Lower leg skin (tissue), 4 donors: ENCODE measurements around the gene WNT7A. TPM values are rescaled to one million over a fixed set of nuclear protein-coding genes. Genes with fewer than 3 reads are reported as not detected.

Experiments used
- DNase-seq, 2 donors: peaks; one replicate each; pipeline ENCODE4 v3.0.0-alpha.2; 2019; ENCODE audit warnings: low spot score in 2 of 2
- H3K4me3 ChIP-seq: fragments of 200-600 bp; sonication (generic); 2 replicates; pipeline ENCODE4 v1.5.1; 2017; ENCODE audit warnings: mild to moderate bottlenecking, low read depth; ENCODE audit not compliant: poor library complexity, severe bottlenecking
- POLR2A ChIP-seq, 2 donors: fragments of 450-650 bp; IDR thresholded peaks; one replicate each; pipeline ENCODE4 v1.6.1; 2016 to 2017; ENCODE audit warnings: antibody characterized with exemption in 2 of 2, mild to moderate bottlenecking in 1 of 2, moderate library complexity in 1 of 2
- WGBS, 2 donors: methylation state at CpG; one replicate each; pipeline ENCODE4 v1.1.5; 2018; 5-methylcytosine and 5-hydroxymethylcytosine counted together
- intact Hi-C: fragments of 100-400 bp; cut with DNase I; formaldehyde crosslinking; loops from one replicate; pipeline ENCODE4 v1.15.0; 2023; ENCODE audit warnings: low total_unique reads
- total RNA-seq, 4 donors: library from RNA; depleted of rRNA; stranded (reverse); fragments of >200 nt; gene quantifications; one replicate each; pipeline ENCODE4 v1.1.0, GENCODE V29; 2016
- TF ChIP-seq, protein P1 (sequence below), 3 donors: fragments of 450-650 bp; IDR thresholded peaks; one replicate each; pipeline ENCODE4 v1.5.1; 2016; ENCODE audit warnings: antibody characterized with exemption in 3 of 3, mild to moderate bottlenecking in 3 of 3, moderate library complexity in 2 of 3

WNT7A gene
- total RNA-seq, 4 donors from 2014 or later = 0.49 to 2.4 (median 0.68) TPM

DNA sequence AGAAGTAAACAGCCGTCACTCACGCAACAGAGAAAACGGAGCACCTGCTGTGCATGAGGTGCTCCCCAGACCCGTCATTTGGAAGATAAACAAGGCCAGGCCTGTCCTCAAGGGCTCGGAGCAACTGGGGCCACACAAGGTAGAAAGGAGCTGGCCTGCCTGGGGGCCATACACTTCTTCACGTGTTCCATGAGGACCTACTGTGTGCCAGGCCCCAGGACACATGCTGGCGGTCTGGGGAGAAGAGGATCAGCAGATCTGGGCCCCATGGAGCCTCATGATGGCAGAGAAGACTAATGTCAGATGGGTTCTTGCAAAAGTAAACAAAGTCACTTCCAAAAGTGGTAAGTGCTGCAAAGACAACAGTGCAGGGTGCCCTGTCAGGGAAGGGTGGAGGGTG, 14.3 kb downstream of the WNT7A start:
- 58 to 63% methylated on average over 7 of the region's 7 CpGs for WGBS, 2 donors
- TF ChIP-seq POLR2A (IDR thresholded peaks at IDR 0.05) = no peak
- TF ChIP-seq, protein P1, sequence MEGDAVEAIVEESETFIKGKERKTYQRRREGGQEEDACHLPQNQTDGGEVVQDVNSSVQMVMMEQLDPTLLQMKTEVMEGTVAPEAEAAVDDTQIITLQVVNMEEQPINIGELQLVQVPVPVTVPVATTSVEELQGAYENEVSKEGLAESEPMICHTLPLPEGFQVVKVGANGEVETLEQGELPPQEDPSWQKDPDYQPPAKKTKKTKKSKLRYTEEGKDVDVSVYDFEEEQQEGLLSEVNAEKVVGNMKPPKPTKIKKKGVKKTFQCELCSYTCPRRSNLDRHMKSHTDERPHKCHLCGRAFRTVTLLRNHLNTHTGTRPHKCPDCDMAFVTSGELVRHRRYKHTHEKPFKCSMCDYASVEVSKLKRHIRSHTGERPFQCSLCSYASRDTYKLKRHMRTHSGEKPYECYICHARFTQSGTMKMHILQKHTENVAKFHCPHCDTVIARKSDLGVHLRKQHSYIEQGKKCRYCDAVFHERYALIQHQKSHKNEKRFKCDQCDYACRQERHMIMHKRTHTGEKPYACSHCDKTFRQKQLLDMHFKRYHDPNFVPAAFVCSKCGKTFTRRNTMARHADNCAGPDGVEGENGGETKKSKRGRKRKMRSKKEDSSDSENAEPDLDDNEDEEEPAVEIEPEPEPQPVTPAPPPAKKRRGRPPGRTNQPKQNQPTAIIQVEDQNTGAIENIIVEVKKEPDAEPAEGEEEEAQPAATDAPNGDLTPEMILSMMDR (IDR thresholded peaks at IDR 0.05) = no peak
- intact Hi-C loops = no loop called here
- DNase-seq = no peak
- H3K4me3 ChIP-seq = no peak overlapping the region

DNA sequence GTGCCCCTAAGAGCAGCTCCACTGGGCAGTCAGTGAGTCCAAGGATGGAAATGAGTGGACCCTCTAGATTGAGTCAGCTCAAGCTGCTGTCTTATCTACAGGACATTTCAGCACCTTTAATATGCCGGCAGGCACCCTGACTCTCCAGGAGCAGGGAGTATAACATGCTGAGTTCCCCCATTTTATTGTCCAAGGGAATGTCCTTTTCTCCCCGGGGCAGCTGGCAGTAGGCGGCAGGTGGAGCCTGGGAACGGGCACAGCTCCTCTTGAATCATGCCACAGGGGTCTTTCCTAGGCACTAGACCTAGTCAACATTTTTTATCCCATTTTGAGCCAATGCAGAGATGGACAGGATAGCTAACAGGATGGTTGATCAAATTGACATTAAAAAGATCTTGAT, 14.8 kb downstream of the WNT7A start:
- WGBS, 2 donors = 70 to 77% methylated on average over 4 of the region's 4 CpGs
- no peak for DNase-seq
- TF ChIP-seq, protein P1 (IDR thresholded peaks at IDR 0.05) = no peak
- TF ChIP-seq POLR2A (IDR thresholded peaks at IDR 0.05) = no peak
- no peak overlapping the region for H3K4me3 ChIP-seq
- intact Hi-C loops = no loop called here

DNA sequence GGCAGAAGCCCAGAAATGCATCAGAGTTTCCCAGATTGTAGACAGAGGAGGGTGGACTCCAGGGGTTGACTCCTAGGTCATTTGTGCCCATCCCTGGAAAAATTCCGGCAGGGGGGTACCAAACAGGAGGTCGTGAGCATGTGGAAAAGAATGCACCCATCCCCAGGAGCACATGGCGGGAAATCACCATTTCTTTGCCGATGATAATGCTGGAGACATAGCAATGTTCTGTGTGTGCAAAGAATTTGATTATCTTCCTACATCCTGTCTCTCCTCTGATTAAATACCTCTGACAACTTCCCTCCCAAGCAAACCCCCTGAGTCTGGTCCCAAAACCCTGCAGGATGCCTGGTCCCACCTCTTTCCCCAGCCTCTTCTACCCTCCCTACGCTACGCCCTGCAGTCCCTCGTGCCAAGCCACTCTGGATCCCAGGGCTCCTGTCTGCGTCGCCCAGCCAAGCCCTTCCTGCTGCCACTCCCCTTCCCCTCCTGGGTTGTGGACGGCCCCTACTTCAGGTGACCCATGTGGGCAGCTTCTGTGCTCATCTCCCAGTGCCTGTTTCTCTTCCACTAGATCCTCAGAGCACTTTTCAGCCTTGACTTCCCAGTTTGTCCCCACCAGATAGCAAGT, 15.8 kb downstream of the WNT7A start:
- intact Hi-C loops = no loop called here
- no peak for DNase-seq
- whole genome bisulfite sequencing, 2 donors = 60% methylated on average over 10 of the region's 10 CpGs
- H3K4me3 ChIP-seq = no peak overlapping the region
- TF ChIP-seq POLR2A (IDR thresholded peaks at IDR 0.05) = no peak
- TF ChIP-seq, protein P1 (IDR thresholded peaks at IDR 0.05) = no peak

DNA sequence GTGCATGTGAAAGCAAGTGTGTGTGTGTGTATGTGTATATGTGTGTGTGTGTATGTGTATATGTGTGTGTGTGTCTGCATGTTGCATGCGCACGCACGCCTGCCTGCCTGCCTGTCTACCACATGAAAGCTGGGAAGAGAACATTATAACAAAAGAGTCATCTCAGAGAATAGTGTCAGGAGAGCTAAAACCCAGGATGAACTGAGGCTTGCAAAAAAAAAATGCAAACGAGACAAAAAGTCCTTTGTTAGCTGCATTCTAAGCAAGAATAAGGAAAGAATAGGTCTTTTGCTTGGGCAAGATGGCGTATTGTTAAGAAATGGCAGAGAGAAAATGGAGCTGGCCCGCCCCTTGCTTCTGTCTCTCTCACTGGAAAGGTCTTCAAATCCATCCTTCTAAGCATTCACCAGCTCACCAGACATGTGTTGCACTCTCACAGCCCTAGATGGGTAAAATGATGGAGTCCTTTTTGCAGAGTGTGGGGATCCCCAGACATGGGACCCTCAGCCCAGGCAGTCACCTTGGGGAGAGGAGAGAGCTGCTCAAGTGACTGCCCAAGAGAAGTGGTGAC, 16.4 kb downstream of the WNT7A start:
- WGBS, 2 donors = 70 to 74% methylated on average over 6 of the region's 6 CpGs
- intact Hi-C loops = no loop called here
- TF ChIP-seq, protein P1 (IDR thresholded peaks at IDR 0.05) = no peak
- TF ChIP-seq POLR2A (IDR thresholded peaks at IDR 0.05) = no peak
- H3K4me3 ChIP-seq = no peak overlapping the region
- DNase-seq = no peak

DNA sequence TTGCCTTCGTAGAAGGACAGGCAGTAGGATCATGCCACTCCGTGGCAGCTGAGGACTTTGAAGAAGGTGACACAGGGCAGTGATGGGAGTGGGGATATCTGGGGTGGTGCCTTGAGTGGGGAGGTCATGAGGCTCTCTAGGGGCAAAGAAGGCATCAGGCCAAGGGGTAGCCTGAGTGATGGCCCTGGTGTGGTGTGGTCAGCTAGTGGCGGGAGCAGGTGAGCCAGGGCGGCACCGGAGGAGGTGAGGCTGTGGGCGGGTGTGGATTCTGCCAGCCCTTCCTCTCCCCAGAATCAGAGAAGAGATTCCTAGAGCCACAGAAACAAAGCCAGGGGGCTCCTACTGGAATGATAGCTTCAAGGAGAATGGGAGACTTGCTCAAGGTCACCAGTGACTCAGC, 18.4 kb downstream of the WNT7A start:
- H3K4me3 ChIP-seq = no peak overlapping the region
- WGBS, 2 donors = 73 to 81% methylated on average over 6 of the region's 6 CpGs
- DNase-seq = no peak
- TF ChIP-seq POLR2A (IDR thresholded peaks at IDR 0.05) = no peak
- intact Hi-C loops = no loop called here

DNA sequence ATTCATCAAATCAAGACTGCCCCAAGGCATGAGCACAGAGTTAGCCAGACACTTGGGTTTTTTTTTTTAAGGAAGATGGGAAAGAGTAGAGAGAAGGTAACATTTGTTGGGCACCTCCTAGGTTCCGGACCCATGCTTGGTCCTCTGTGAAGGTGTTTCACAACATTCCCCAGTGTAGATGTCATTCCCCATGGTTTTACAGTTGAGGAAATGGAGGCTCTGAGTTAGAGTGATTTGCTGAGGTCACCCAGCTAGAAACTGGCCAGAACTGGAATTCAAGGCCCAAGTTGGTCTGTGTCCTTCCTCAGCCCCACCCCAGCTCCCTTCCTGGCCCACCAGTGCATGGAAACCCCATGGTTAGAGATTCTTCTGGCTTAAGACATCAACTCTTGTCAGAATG, 19.9 kb downstream of the WNT7A start:
- no peak for DNase-seq
- TF ChIP-seq, protein P1 (IDR thresholded peaks at IDR 0.05) = no peak
- no peak for TF ChIP-seq POLR2A (IDR thresholded peaks at IDR 0.05)
- intact Hi-C loops = no loop called here
- WGBS, 2 donors = 93 to 100% methylated on average over 1 of the region's 1 CpG
- no peak overlapping the region for H3K4me3 ChIP-seq
